Measurements from ENCODE around the gene NFATC2. TPM values are rescaled to one million over a fixed set of nuclear protein-coding genes. Genes with fewer than 3 reads are reported as not detected.

Gene NFATC2
- total RNA-seq, 4 donors from 2014 or later: 5.3 to 22.5 (median 11.5) TPM

- WGBS, 2 donors (ENCODE audit: low coverage in 1 of 2): 78% methylated on average over 6 of the region's 6 CpGs; no CpG with 5 or more reads in 1 of the 2 donors
- Histone ChIP-seq H3K36me3 (no peaks in the 10 kb centered on the region), H3K4me3 (no peak overlapping the region), H3K9me3 (no peaks in the 10 kb centered on the region), H3K4me1 (no peaks in the 10 kb centered on the region), H3K27ac (peak overlapping the region in 1 of 4 donors; percentile 11), H3K27me3 (no peaks in the 10 kb centered on the region)
- intact Hi-C loops (cut with DNase I; ENCODE audit: low total_unique reads): no loop called here
- no peak for TF ChIP-seq POLR2A (IDR thresholded peaks at IDR 0.05)
- no peak for TF ChIP-seq POLR2AphosphoS5 (IDR thresholded peaks at IDR 0.05)
- no peak for TF ChIP-seq CTCF (IDR thresholded peaks at IDR 0.05)
- TF ChIP-seq EP300 (IDR thresholded peaks at IDR 0.05; ENCODE audit: low read depth): no peak
- in situ Hi-C loops (cut with MboI; ENCODE audit: low pct_ligation_motif_present in 1 of 4, low pct_unique_long_range_greater_than_20kb in 1 of 4, low sequenced_read_pairs in 3 of 4): loop anchor here in 1 of 4 donors (25.0 kb wide), 1 partner anchor 194 kb away; no protein-coding TSS in a partner anchor
- DNase-seq: no peak
Measured at GRCh38 chr20:51393571-51393970, 148.9 kb downstream of the NFATC2 start.

GRCh38 chr20:51392614-51393186 is 149.8 kb downstream of the NFATC2 start:
- no peak overlapping the region for H3K4me3 ChIP-seq
- no peaks in the 10 kb centered on the region for H3K36me3 ChIP-seq
- no peak overlapping the region for H3K27ac ChIP-seq
- H3K9me3 ChIP-seq: no peaks in the 10 kb centered on the region
- in situ Hi-C loops (cut with MboI; ENCODE audit: low pct_ligation_motif_present in 1 of 4, low pct_unique_long_range_greater_than_20kb in 1 of 4, low sequenced_read_pairs in 3 of 4): loop anchor here in 1 of 4 donors (25.0 kb wide), 1 partner anchor 195 kb away; no protein-coding TSS in a partner anchor
- H3K4me1 ChIP-seq: no peaks in the 10 kb centered on the region
- H3K27me3 ChIP-seq: no peaks in the 10 kb centered on the region
- 73 to 90% methylated on average over 2 to 7 of the region's 7 CpGs for WGBS, 2 donors (ENCODE audit: low coverage in 1 of 2)
- intact Hi-C loops (cut with DNase I; ENCODE audit: low total_unique reads): no loop called here
- no peak for TF ChIP-seq EP300 (IDR thresholded peaks at IDR 0.05; ENCODE audit: low read depth)
- TF ChIP-seq POLR2AphosphoS5 (IDR thresholded peaks at IDR 0.05): no peak
- no peak for TF ChIP-seq CTCF (IDR thresholded peaks at IDR 0.05)
- no peak for TF ChIP-seq POLR2A (IDR thresholded peaks at IDR 0.05)
- no peak for DNase-seq

GRCh38 chr20:51391926-51392325 is 150.6 kb downstream of the NFATC2 start:
- no peaks in the 10 kb centered on the region for H3K4me1 ChIP-seq
- TF ChIP-seq POLR2A (IDR thresholded peaks at IDR 0.05) (no peak), CTCF (IDR thresholded peaks at IDR 0.05) (no peak), EP300 (IDR thresholded peaks at IDR 0.05; ENCODE audit: low read depth) (no peak), POLR2AphosphoS5 (IDR thresholded peaks at IDR 0.05) (no peak)
- intact Hi-C loops (cut with DNase I; ENCODE audit: low total_unique reads) (no loop called here), in situ Hi-C loops (cut with MboI; ENCODE audit: low pct_ligation_motif_present in 1 of 4, low pct_unique_long_range_greater_than_20kb in 1 of 4, low sequenced_read_pairs in 3 of 4) (loop anchor here in 1 of 4 donors (25.0 kb wide), 1 partner anchor 195 kb away; no protein-coding TSS in a partner anchor)
- DNase-seq: no peak
- no peak overlapping the region for H3K4me3 ChIP-seq
- no peak overlapping the region for H3K27ac ChIP-seq
- WGBS, 2 donors (ENCODE audit: low coverage in 1 of 2): 96% methylated on average over 1 of the region's 1 CpG; no CpG with 5 or more reads in 1 of the 2 donors
- no peaks in the 10 kb centered on the region for H3K27me3 ChIP-seq
- H3K36me3 ChIP-seq: no peaks in the 10 kb centered on the region
- H3K9me3 ChIP-seq: no peaks in the 10 kb centered on the region

GRCh38 chr20:51389543-51390264 is 152.8 kb downstream of the NFATC2 start:
- Histone ChIP-seq H3K36me3 (no peaks in the 10 kb centered on the region), H3K27me3 (no peaks in the 10 kb centered on the region), H3K4me3 (no peak overlapping the region), H3K9me3 (no peaks in the 10 kb centered on the region), H3K4me1 (no peaks in the 10 kb centered on the region), H3K27ac (no peak overlapping the region)
- in situ Hi-C loops (cut with MboI; ENCODE audit: low pct_ligation_motif_present in 1 of 4, low pct_unique_long_range_greater_than_20kb in 1 of 4, low sequenced_read_pairs in 3 of 4): loop anchor here in 1 of 4 donors (25.0 kb wide), 1 partner anchor 198 kb away; no protein-coding TSS in a partner anchor
- intact Hi-C loops (cut with DNase I; ENCODE audit: low total_unique reads): loop anchor here (5.0 kb wide), 1 partner anchor 208 kb away; no protein-coding TSS in a partner anchor
- TF ChIP-seq CTCF (IDR thresholded peaks at IDR 0.05): no peak
- no peak for DNase-seq
- WGBS, 2 donors (ENCODE audit: low coverage in 1 of 2): 81 to 88% methylated on average over 6 to 11 of the region's 11 CpGs
